HEK293 (cell line): ENCODE data around the gene MEST.

ENCODE experiments used
- HOXA7 ChIP-seq: sonication (generic); formaldehyde crosslinking; IDR thresholded peaks from 2 replicates; pipeline ENCODE4 v1.8.1; 2022; ENCODE audit warnings: missing genetic modification reagents, borderline replicate concordance
- TCF7L2 ChIP-seq: IDR thresholded peaks from 2 replicates; pipeline ENCODE4 v1.6.1; 2011; ENCODE audit warnings: low read depth, mild to moderate bottlenecking, inconsistent platforms, low read length, moderate library complexity, borderline replicate concordance
- ZNF23 ChIP-seq: fragments of 450-650 bp; formaldehyde crosslinking; IDR thresholded peaks from 2 replicates; pipeline ENCODE4 v1.5.1; 2016; ENCODE audit warnings: missing biosample characterization, missing genetic modification characterization, borderline replicate concordance
- ZNF311 ChIP-seq: fragments of 450-650 bp; formaldehyde crosslinking; IDR thresholded peaks from 2 replicates; pipeline ENCODE4 v1.5.1; 2017; ENCODE audit warnings: missing biosample characterization, missing genetic modification characterization, borderline replicate concordance
- TF ChIP-seq, protein P1 (sequence below): fragments of 450-650 bp; formaldehyde crosslinking; IDR thresholded peaks from 2 replicates; pipeline ENCODE4 v1.5.1; 2016; ENCODE audit warnings: missing biosample characterization, missing genetic modification characterization

DNA sequence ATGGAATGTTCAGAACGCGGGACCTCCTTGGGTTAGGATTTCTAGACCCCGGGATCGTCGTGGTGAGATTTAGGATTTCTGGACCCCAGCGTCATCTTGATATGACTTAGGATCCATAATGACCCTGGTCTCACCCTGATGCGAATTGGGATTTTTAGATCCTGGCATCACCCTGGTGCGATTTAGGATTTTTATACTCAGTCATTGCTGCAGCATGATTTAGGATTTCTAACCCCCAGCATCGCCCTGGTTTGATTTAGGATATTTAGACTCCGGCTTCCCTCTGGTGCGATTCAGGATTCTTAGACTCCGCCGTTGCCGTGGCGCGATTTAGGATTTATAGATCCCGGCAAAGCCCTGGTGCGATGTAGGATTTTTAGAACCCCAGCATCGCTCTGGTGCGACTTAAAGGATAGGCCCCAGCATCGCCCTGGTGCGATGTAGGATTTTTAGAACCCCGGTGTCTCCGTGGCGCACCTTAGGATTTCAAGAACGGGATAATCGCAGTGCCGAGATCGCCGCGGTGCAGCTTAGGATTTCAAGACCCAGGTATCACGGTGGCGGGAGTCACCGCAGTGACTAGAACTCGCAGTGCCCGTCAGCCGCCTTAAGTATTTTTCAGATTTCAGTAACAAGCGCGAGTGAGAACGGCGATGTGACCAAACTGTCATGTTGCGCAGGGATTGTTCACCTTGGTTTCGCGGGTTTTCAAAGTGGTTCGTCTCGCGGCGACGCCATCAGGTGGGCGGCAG is 814 bp downstream of the MEST start:
- no peak for TF ChIP-seq ZNF311 (tag by site-specific recombination)
- TF ChIP-seq HOXA7 (CRISPR knock-in tag) = no peak
- TF ChIP-seq, protein P1, sequence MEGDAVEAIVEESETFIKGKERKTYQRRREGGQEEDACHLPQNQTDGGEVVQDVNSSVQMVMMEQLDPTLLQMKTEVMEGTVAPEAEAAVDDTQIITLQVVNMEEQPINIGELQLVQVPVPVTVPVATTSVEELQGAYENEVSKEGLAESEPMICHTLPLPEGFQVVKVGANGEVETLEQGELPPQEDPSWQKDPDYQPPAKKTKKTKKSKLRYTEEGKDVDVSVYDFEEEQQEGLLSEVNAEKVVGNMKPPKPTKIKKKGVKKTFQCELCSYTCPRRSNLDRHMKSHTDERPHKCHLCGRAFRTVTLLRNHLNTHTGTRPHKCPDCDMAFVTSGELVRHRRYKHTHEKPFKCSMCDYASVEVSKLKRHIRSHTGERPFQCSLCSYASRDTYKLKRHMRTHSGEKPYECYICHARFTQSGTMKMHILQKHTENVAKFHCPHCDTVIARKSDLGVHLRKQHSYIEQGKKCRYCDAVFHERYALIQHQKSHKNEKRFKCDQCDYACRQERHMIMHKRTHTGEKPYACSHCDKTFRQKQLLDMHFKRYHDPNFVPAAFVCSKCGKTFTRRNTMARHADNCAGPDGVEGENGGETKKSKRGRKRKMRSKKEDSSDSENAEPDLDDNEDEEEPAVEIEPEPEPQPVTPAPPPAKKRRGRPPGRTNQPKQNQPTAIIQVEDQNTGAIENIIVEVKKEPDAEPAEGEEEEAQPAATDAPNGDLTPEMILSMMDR (tag by site-specific recombination) = no peak
- no peak for TF ChIP-seq ZNF23 (tag by site-specific recombination)
- no peak for TF ChIP-seq TCF7L2
